ENCODE results near the gene CRTC1.

DNA sequence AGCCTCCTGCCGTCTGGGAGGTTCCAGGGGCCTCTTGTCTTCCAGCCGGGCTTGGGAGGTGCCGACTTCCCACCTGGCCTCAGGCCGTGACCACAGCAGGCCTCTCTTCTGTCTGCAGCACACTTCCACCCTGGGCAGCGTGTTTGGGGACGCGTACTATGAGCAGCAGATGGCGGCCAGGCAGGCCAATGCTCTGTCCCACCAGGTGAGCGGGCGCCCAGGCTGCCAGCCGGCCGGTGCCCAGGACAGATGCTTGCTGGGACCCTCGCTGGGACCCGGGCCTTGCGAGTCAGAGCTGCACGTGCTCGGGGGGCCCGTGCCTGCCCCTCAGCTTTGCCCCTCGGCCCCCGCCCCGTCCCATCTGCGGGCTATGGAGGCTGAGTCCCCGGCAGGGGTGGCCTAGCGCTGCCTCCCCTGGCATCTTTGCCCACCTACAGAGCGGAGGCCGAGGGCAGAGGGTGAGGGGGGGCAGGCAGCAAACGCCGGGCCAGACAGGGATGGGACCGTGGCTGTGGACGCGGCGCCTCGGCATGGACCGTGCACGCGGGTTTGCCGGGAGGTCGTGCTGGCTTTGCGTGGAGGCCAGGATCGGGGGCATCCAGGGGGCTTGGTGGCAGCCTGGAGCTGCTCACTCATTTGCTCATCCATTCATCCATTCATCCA, 91.4 kb downstream of the CRTC1 start:
- TF ChIP-seq CTCF (IDR thresholded peaks at IDR 0.05; ENCODE audit: low read depth, low read length, missing input control) (no peak), YY1 (IDR thresholded peaks at IDR 0.05) (no peak)

All from liver (tissue), 2 donors.